HG02885 (cell line): Measurements from ENCODE around the gene TCERG1L.
"Not testable (repeated sequence)": the region's sequence is repeated elsewhere in the genome, so short reads cannot be mapped to it uniquely, and the experiment has no call there.

Source experiments
- ATAC-seq: cut with Tn5 transposase; IDR thresholded peaks from one replicate; pipeline ENCODE4 v1.9.1; 2021; ENCODE audit warnings: mild to moderate bottlenecking; ENCODE audit not compliant: unreplicated experiment, poor library complexity

TCERG1L gene

GRCh38 chr10:131198401-131198800 lies 113.1 kb downstream of the TCERG1L start:
- ATAC-seq: no peak

DNA sequence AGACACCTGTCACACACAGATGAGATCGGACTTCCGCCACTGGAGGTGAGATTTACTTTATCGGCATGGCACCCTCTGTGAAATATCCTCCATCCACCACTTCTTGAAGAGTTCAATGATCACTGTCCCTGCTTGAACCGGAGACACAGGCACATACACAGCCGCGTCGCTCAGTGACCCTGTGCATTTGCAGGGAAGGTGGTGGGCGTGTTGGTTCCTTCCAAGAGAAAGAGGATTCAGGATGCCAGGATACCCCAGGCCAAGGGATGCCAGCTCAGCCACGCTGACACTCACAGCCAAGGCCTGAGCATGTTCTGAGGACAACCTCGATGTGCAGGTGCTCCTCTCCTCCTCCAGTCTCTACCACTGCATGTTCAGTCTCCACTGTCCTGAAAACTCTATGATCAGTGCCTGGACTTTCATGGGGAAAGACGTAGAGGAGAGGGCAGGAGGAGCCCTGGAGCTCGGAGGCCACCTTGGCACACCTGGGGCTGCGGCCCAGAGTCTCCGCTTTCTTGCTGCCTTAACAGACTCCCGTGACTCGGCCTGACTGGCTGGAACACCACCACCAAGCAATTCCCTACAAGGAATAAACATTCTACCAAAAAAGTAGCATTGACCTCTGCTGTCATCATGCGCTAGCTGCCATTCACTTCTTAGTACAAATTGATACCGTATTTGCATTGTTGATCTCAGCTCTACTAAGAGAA lies 115.2 kb downstream of the TCERG1L start:
- ATAC-seq: no peak

- no peak for ATAC-seq
These were observed 115.9 kb downstream of the TCERG1L start for GRCh38 chr10:131195558-131196159.

DNA sequence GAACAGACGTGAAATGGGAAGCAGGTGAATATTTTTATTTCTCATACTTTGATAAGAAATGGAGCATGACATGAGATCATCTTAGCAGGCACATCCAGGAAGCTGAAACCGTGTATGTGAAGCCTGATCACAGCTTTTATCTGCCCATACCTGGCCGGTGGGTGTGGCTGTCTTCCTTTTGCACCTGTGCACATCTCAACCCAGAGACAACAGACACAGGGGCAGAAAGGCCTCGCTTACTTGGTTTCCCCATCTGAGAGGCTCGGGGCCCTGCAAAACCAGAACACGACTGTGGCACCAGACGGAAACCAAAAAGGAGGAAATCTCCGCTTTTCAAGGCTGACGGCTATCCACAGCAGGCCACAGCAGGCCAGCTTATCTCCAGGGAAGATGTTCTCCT lies 116.4 kb downstream of the TCERG1L start:
- ATAC-seq: no peak

- ATAC-seq: no peak
These were observed 117.6 kb downstream of the TCERG1L start for GRCh38 chr10:131193923-131194322.

DNA sequence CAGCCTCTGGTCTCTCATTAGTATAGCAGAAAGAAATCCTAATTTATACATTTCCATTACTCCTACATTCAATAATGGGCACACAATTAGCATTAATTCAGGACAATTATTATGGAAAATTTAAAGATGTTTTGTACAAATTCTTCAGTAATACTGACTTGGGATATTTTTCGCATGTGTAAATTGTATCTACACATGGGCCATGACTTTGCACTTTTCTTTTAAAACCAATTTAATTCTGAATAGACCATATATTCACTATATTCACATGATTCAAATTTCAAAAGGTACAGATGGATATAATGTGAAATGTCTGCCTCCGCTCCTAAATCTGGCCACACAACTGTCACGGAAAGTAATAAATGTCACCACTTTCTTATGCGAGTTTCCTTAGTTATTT lies 123.0 kb downstream of the TCERG1L start:
- ATAC-seq: no peak

DNA sequence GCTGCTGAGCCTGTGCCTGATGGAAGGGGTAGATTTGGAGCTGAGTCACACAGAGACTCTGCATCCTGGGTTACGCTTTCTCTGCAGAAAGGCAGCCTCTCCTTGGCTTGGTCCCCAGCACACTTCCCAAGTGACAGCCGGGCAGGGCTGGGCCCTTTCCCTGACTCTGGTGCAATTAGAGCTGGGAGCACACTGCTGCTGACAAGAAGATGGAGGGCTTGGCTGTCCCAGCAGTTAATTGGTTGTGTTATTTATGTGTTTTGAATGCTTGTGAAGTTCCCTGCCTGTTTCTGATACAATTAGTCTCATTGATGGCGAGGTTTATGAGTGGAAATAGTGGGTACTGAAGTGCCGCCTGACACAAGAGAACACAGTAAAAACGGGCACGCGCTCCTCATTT lies 123.6 kb downstream of the TCERG1L start:
- ATAC-seq: no peak

DNA sequence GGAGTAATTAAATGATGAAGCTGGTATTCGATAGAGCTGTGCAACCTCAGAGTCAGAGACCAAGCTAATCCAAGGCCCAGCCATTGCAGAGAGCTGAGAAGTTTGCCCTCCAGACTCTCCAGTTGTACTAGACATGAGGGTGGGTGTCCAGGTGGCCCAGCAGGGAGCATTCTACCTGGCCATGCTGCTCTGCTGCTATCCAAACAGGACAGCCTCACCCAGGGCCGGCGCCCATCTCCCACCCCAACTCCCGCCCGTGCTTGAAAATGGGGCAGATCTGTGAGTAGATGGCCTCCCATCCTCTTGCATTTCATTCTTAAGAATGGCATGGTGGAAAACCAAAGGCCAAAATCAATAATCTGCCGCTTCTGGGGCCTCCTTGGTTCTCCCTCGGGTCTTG lies 124.2 kb downstream of the TCERG1L start:
- no peak for ATAC-seq

DNA sequence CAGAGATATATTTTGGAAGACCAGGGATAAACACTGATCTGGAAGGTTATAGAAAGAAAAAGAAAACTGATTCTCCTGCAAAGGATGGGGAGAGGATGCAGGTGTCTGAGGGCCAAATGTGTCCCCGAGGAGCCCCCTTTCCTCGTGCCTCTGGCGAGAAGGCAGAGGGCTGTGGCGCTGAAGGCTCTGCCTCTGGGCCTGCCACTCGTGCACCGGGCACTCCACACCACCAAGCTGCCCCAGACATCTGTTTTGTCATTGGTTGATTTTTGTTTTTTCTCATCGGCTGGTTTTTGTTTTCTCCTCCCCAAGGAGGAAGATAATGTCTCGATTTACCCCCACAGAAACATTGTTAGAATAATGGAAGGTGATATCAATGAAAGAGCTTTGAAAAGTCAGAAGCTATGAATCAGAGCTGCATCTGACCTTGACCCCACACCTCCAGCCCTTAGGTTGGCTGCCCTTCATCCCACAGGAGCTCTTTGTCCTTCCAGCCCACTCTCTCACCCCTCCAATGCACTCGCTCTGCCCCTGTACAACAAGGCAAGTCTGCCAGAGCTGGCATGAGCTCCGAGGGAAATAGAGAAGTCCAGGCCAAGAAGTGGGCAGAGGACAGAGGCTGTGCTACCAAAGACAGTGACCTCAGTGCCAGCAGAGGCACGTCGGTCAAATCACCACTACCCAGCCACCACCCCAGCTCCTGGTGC lies 124.8 kb downstream of the TCERG1L start:
- ATAC-seq: no peak

- no peak for ATAC-seq
These were observed 127.0 kb downstream of the TCERG1L start for GRCh38 chr10:131184503-131184902.

- no peak for ATAC-seq
These were observed 127.9 kb downstream of the TCERG1L start for GRCh38 chr10:131183546-131184045.

GRCh38 chr10:131181456-131181855 lies 130.1 kb downstream of the TCERG1L start:
- no peak for ATAC-seq

- ATAC-seq: no peak
These were observed 130.6 kb downstream of the TCERG1L start for GRCh38 chr10:131180740-131181415.

DNA sequence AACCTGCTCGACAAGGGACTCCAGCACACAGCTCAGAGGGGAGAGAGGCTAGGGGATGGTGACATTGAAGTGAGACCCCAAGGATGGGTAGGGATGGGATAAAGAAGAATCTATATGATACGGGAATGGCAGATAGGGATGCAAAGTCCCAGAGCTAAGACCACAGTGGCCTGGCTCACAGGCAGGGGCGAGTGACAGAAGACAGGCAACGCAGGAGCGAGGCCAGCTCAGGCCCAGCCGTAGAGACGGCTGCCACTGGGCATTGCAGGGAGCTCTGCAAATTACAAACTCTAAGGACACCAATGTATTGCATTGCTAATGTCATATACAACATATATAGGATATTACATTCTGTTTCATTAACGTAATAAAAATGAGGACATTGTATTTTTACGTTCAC lies 131.4 kb downstream of the TCERG1L start:
- ATAC-seq: no peak

DNA sequence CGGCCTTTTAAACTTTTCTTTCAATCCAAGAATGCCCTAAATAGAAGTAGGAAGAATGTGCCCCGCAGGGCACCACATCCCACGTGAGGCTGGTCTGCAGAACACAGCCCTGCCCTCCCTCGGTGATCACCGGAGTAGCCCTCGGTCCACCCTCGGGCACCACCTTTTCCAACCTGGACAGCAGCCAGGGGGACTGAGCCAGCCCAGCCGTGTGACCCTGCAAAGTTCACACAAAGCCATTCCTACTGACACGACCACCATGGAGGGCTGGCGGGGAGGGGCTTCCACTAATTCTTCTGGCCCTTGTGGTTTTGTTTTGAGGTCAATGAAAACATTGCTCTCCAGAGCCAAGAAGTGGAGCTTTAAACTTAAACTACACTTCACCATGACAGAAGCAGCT lies 132.2 kb downstream of the TCERG1L start:
- ATAC-seq: no peak

DNA sequence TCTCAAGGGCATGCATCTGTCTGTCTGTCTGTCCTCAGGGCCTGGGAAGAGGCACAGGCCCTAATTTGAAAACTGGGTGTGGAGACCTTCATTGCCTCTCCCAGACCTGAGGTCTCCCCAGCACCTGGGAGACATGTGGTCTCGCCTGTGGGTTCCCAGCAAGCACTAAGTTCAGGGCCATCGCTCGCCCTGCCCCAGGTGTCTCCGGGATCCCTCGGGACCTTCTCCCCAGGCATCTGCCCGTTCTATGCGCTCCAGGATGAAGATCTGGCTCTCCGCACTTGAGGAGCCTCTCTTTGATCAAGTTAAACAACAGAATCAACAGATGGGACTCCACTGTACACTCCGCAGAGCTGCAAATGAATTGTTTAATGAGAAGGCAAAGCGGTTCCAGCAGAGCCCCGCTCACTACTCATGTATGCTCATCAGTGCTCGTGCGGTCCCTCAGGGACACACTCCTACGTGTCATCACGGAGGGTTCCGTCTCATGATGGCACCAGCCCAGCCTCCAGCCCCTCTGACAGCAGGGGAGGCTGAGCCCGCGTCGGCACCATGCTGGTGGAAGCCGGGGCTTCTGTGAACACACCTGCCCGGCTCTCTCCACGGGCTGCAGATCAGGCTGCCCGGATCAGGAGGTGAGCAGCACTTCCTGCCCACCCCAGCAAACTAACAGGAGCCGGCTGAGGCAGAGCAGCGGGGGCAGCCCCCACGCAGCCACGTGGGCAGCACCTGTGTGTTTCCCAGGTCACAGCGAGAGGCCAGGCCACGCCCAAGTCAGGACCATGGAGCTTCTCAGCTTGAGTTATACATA lies 132.8 kb downstream of the TCERG1L start:
- no peak for ATAC-seq

DNA sequence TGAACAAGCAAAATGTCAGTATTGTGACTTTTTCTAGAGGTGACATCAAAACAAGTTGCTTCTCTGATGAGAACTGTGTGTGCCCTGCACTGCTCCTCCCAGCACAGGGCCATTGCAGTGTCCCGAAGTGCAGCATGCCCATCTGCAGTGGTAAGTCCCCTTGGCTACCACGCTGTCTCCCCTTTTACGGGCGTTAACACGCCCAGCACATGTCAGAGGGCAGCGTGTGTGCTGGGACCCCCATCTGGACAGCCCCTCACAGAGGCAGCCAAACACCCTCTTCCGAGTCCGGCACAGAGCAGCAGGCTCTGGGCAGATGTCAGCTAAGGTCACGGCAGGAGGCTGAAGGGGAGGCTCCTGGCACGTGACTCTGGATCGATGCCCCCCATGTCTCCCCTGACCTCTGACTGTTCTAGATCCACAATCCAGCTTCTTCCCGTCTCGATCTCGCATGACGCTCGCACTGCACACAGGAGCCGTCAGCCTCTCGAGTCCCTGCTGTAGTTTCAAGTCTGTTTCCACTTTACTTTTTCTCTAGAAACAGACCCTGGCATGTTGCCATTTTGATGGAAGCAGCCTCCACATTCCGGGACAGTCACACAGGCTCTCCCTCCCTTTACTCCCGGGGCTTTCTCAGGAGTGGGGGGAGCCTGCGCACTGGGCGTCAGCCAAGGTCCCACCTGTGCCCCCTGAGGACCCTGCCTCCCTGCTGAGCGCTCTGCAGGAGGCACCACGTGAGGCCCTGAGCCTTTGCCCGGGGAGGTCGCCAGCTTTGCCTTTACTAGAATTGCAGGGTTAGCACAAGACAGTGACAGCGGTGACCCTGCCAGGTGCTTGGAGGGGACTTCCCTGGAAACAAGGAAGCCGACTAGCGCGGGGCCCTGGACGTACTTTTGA lies 133.8 kb downstream of the TCERG1L start:
- ATAC-seq: no peak

DNA sequence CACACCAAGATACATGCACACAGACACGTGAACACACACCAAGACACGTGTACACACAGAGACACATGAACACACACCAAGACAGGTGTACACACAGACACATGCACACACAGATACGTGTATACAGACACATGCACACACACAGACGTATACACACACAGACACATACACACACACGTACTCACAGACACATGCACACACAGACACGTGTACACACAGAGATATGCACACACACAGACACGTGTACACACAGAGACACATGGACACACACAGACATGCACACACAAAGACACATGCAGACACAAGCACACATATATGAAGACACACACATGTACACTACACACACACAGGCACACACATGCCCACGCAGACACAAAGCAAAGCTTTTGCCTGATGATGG lies 134.6 kb downstream of the TCERG1L start:
- ATAC-seq: no peak

GRCh38 chr10:131176324-131176723 lies 135.2 kb downstream of the TCERG1L start:
- ATAC-seq: not testable (repeated sequence)
